Measurements from ENCODE around the gene ANKRD11. TPM values are rescaled to one million over a fixed set of nuclear protein-coding genes. Genes with fewer than 3 reads are reported as not detected.
A peak's percentile ranks its signal among the peaks of the same experiment; 100 is the strongest.
"Not testable (repeated sequence)": the region's sequence is repeated elsewhere in the genome, so short reads cannot be mapped to it uniquely, and the experiment has no call there.

The ANKRD11 gene
- total RNA-seq, 2 donors from 2014 or later = 118 to 159 TPM

DNA sequence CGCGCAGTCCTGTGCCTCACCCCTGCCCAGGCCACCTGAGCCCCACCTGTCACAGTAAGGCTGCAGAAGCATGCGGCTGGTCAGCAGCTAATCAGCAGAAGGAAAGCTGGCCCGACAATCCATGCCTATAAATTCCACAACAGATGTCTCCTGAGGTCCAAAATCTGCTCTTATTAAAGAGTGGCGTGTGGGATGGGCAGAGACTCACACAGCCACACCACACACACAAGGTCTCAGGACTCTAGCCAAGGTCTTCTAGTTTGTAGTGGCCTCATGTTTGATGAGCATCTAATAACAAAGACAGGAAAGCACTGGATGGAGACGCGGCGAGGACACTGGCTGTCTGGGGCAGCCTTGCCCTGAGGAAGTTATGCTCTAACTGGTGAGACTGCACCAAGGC is 55.9 kb downstream of the ANKRD11 start:
- H3K4me1 Mint-ChIP-seq = peaks cover 9% of the 10 kb centered on the region
- H3K27me3 Mint-ChIP-seq (ENCODE audit: insufficient read depth) = no peaks in the 10 kb centered on the region
- H3K4me1 ChIP-seq (ENCODE audit: control insufficient read depth, insufficient read depth, low read length) = no peaks in the 10 kb centered on the region
- no peak overlapping the region for H3K4me3 Mint-ChIP-seq
- H3K36me3 ChIP-seq (ENCODE audit: control insufficient read depth, insufficient read depth, low read length) = peaks cover 22% of the 10 kb centered on the region
- peaks cover 7% of the 10 kb centered on the region for H3K9me3 Mint-ChIP-seq
- no peak overlapping the region for H3K4me3 ChIP-seq (ENCODE audit: low read length)
- H3K36me3 Mint-ChIP-seq (ENCODE audit: low read depth) = peaks cover 18% of the 10 kb centered on the region
- H3K9ac ChIP-seq (ENCODE audit: extremely low read depth, low read length, poor library complexity, severe bottlenecking) = no peak overlapping the region
- no peak overlapping the region for H3K27ac Mint-ChIP-seq
- H3K27ac ChIP-seq (ENCODE audit: low read depth, low read length) = no peak overlapping the region
- peaks cover 7% of the 10 kb centered on the region for H3K9me3 ChIP-seq (ENCODE audit: control insufficient read depth, low read length)
- no peak for DNase-seq
- H3K27me3 ChIP-seq (ENCODE audit: control insufficient read depth, insufficient read depth, low read length, poor library complexity, severe bottlenecking) = no peaks in the 10 kb centered on the region
- TF ChIP-seq, protein P1, sequence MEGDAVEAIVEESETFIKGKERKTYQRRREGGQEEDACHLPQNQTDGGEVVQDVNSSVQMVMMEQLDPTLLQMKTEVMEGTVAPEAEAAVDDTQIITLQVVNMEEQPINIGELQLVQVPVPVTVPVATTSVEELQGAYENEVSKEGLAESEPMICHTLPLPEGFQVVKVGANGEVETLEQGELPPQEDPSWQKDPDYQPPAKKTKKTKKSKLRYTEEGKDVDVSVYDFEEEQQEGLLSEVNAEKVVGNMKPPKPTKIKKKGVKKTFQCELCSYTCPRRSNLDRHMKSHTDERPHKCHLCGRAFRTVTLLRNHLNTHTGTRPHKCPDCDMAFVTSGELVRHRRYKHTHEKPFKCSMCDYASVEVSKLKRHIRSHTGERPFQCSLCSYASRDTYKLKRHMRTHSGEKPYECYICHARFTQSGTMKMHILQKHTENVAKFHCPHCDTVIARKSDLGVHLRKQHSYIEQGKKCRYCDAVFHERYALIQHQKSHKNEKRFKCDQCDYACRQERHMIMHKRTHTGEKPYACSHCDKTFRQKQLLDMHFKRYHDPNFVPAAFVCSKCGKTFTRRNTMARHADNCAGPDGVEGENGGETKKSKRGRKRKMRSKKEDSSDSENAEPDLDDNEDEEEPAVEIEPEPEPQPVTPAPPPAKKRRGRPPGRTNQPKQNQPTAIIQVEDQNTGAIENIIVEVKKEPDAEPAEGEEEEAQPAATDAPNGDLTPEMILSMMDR (conservative IDR thresholded peaks at IDR 0.05) = no peak
- WGBS, 2 experiments (ENCODE audit: insufficient coverage in 1 of 2, insufficient read length in 1 of 2) = 94 to 98% methylated on average over 4 to 8 of the region's 8 CpGs

DNA sequence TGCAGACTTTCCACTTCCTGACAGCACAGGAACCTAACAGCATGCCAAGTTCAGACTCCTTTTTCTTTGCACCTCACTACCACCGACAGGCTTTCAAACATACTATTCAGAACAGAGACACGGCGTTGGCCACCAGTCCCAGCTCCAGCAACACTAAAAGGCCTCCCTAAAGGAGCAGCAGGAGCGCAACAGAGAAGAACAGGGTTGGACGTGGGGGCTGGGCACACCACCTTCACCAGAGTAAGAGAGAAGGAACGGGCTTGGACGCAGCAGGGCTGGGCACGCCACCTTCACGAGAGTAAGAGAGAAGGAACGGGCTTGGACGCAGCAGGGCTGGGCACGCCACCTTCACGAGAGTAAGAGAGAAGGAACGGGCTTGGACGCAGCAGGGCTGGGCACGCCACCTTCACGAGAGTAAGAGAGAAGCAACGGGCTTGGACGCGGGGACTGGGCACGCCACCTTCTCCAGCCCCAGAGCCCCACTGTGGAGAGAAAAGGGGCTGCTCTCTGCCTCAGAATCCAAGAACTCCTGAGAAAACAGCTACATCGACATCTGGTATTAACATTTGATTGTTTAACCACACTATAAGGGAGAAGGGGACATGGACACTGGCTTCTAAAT is 56.9 kb downstream of the ANKRD11 start:
- not testable (repeated sequence) for H3K9me3 Mint-ChIP-seq

DNA sequence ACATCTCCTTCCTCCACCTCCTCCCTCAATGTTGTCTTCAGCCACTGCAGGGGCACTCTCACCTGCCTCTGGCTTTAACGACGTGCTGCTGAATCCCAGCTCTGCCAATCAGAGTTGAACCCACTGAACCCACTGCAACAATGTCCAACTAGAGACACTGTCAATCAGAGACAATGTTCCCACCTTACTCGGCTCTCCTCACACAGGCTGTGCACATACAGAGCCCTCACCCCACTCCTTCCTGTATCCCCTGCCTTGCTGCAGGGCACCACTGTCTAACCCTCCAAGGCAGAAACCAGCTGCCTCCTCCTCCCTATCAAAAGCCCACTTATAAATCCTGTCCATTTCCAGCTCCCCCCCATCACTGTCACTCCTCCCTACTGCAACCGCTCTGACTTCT is 58.7 kb downstream of the ANKRD11 start:
- WGBS, 2 experiments (ENCODE audit: insufficient coverage in 1 of 2, insufficient read length in 1 of 2) = 89 to 100% methylated on average over 1 to 4 of the region's 4 CpGs
- peaks cover 7% of the 10 kb centered on the region for H3K9me3 Mint-ChIP-seq
- H3K4me1 ChIP-seq (ENCODE audit: control insufficient read depth, insufficient read depth, low read length) = no peaks in the 10 kb centered on the region
- no peak for DNase-seq
- TF ChIP-seq, protein P1 (conservative IDR thresholded peaks at IDR 0.05) = no peak
- H3K4me1 Mint-ChIP-seq = peaks cover 14% of the 10 kb centered on the region
- peaks cover 7% of the 10 kb centered on the region for H3K9me3 ChIP-seq (ENCODE audit: control insufficient read depth, low read length)
- H3K27ac Mint-ChIP-seq = no peak overlapping the region
- no peaks in the 10 kb centered on the region for H3K27me3 Mint-ChIP-seq (ENCODE audit: insufficient read depth)
- peaks cover 18% of the 10 kb centered on the region for H3K36me3 Mint-ChIP-seq (ENCODE audit: low read depth)
- no peaks in the 10 kb centered on the region for H3K27me3 ChIP-seq (ENCODE audit: control insufficient read depth, insufficient read depth, low read length, poor library complexity, severe bottlenecking)
- no peak overlapping the region for H3K4me3 Mint-ChIP-seq
- no peak overlapping the region for H3K4me3 ChIP-seq (ENCODE audit: low read length)
- peak overlapping the region; percentile 66 for H3K27ac ChIP-seq (ENCODE audit: low read depth, low read length)
- H3K36me3 ChIP-seq (ENCODE audit: control insufficient read depth, insufficient read depth, low read length) = peaks cover 31% of the 10 kb centered on the region
- no peak overlapping the region for H3K9ac ChIP-seq (ENCODE audit: extremely low read depth, low read length, poor library complexity, severe bottlenecking)

More for the DNA sequence above, 56.9 kb downstream of the ANKRD11 start:
- not testable (repeated sequence) for H3K4me3 ChIP-seq (ENCODE audit: low read length); H3K4me1 ChIP-seq (ENCODE audit: control insufficient read depth, insufficient read depth, low read length); DNase-seq; H3K4me1 Mint-ChIP-seq; H3K27ac Mint-ChIP-seq; H3K27ac ChIP-seq (ENCODE audit: low read depth, low read length); H3K27me3 ChIP-seq (ENCODE audit: control insufficient read depth, insufficient read depth, low read length, poor library complexity, severe bottlenecking); H3K27me3 Mint-ChIP-seq (ENCODE audit: insufficient read depth); H3K4me3 Mint-ChIP-seq; H3K9ac ChIP-seq (ENCODE audit: extremely low read depth, low read length, poor library complexity, severe bottlenecking); H3K9me3 ChIP-seq (ENCODE audit: control insufficient read depth, low read length)
- H3K36me3 ChIP-seq (ENCODE audit: control insufficient read depth, insufficient read depth, low read length) = peaks cover 22% of the 10 kb centered on the region
- WGBS, 2 experiments (ENCODE audit: insufficient coverage in 1 of 2, insufficient read length in 1 of 2) = 96% methylated on average over 4 to 20 of the region's 22 CpGs
- H3K36me3 Mint-ChIP-seq (ENCODE audit: low read depth) = peaks cover 18% of the 10 kb centered on the region

DNA sequence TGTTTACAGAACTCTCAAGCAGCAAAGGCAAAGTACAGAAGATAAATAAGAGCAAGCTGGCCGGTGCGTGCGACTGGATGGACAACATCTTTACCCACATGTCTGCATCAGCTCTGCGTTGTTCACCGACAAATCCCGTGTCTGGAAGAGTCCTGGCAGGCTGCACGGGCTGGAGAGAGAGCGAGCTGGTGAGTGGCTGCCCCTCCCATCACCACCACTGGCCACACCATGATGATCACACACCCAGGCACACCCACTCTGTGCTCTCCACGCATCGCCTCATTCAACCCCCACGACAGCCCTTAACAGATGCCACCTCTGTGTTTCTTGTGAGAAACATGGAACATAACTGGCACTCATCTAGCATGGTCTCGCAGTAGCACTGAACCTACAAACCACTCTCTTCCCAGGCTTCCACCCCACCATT is 59.2 kb downstream of the ANKRD11 start:
- peaks cover 18% of the 10 kb centered on the region for H3K4me1 Mint-ChIP-seq
- H3K9me3 ChIP-seq (ENCODE audit: control insufficient read depth, low read length) = peaks cover 7% of the 10 kb centered on the region
- H3K27me3 ChIP-seq (ENCODE audit: control insufficient read depth, insufficient read depth, low read length, poor library complexity, severe bottlenecking) = no peaks in the 10 kb centered on the region
- no peak overlapping the region for H3K4me3 ChIP-seq (ENCODE audit: low read length)
- peak overlapping the region; percentile 75 for H3K27ac ChIP-seq (ENCODE audit: low read depth, low read length)
- H3K4me1 ChIP-seq (ENCODE audit: control insufficient read depth, insufficient read depth, low read length) = no peaks in the 10 kb centered on the region
- H3K36me3 Mint-ChIP-seq (ENCODE audit: low read depth) = peaks cover 17% of the 10 kb centered on the region
- 94 to 95% methylated on average over 8 to 12 of the region's 12 CpGs for WGBS, 2 experiments (ENCODE audit: insufficient coverage in 1 of 2, insufficient read length in 1 of 2)
- H3K36me3 ChIP-seq (ENCODE audit: control insufficient read depth, insufficient read depth, low read length) = peaks cover 32% of the 10 kb centered on the region
- H3K9me3 Mint-ChIP-seq = peaks cover 7% of the 10 kb centered on the region
- TF ChIP-seq, protein P1 (conservative IDR thresholded peaks at IDR 0.05) = no peak
- H3K9ac ChIP-seq (ENCODE audit: extremely low read depth, low read length, poor library complexity, severe bottlenecking) = no peak overlapping the region
- H3K27ac Mint-ChIP-seq = no peak overlapping the region
- H3K27me3 Mint-ChIP-seq (ENCODE audit: insufficient read depth) = no peaks in the 10 kb centered on the region
- no peak for DNase-seq
- H3K4me3 Mint-ChIP-seq = no peak overlapping the region

Data from endodermal cell (in vitro differentiated cells).